H1 (cell line): ENCODE data around the gene CACNA1F. TPM values are rescaled to one million over a fixed set of nuclear protein-coding genes. Genes with fewer than 3 reads are reported as not detected.

Source experiments
- CTBP2 ChIP-seq: IDR thresholded peaks from 2 replicates; pipeline ENCODE4 v1.7.0; 2011; ENCODE audit warnings: borderline replicate concordance, mild to moderate bottlenecking, moderate library complexity, mixed read lengths, low read length; ENCODE audit not compliant: insufficient read depth, insufficient read length
- FOSL1 ChIP-seq: IDR thresholded peaks from 2 replicates; pipeline ENCODE4 v1.6.1; 2011; ENCODE audit warnings: mild to moderate bottlenecking, low read depth, low read length, moderate library complexity; ENCODE audit not compliant: insufficient read depth
- POLR2A ChIP-seq, 2 experiments: IDR thresholded peaks; 1 replicate in 1 of 2; 2 replicates in 1 of 2; pipeline ENCODE4 v1.6.1; 2011; ENCODE audit warnings: low read depth in 2 of 2, low read length in 2 of 2, mild to moderate bottlenecking in 2 of 2; ENCODE audit errors: control extremely low read depth in 1 of 2
- RNF2 ChIP-seq: fragments of 200-900, 300-1000 bp; sonication (generic); IDR thresholded peaks from 2 replicates; pipeline ENCODE4 v1.7.1; 2016; ENCODE audit warnings: borderline replicate concordance, low read depth, mild to moderate bottlenecking, antibody characterized with exemption, low read length; ENCODE audit not compliant: poor library complexity, severe bottlenecking; ENCODE audit errors: missing control alignments
- SIN3A ChIP-seq, 2 experiments: IDR thresholded peaks in 1 of 2; conservative IDR thresholded peaks in 1 of 2; 2 replicates each; pipeline ENCODE4 v1.6.1; 2011 to 2012; ENCODE audit warnings: low read length in 2 of 2, improper control_type of control experiment in 1 of 2, low read depth in 1 of 2, mild to moderate bottlenecking in 1 of 2
- TEAD4 ChIP-seq: IDR thresholded peaks from 2 replicates; pipeline ENCODE4 v1.6.1; 2012; ENCODE audit warnings: low read depth, low read length, inconsistent platforms, mixed read lengths
- polyA plus RNA-seq, 7 experiments: library from polyadenylated mRNA; depleted of rRNA in 3 of 7; stranded (reverse) in 5 of 7; unstranded in 2 of 7; fragments of >200 nt in 5 of 7; fragments of 200-250 nt in 2 of 7; gene quantifications; 1 replicate in 5 of 7; 2 replicates in 1 of 7; 4 replicates in 1 of 7; pipeline versions ENCODE4 v1.2.1 to v1.2.3, GENCODE V29; 2011 to 2013; ENCODE audit warnings: missing spikeins in 2 of 7, mixed read lengths in 2 of 7
- total RNA-seq: library from RNA; stranded (reverse); fragmentation: NEBNext Ultra II Directional; extraction: Animal tissue kit (Norgen Biotek cat#: 25700); gene quantifications from 2 replicates; pipeline ENCODE4 v1.2.1, GENCODE V29; 2021

CACNA1F gene
- total and polyA plus RNA-seq, 2 of the 8 experiments (the other 6 are each of a cell fraction or from before 2014, with no cell fraction given) = 0.59 to 0.84 TPM

GRCh38 chrX:49233176-49233575, at the start of gene CACNA1F (continued):
- TF ChIP-seq FOSL1 (no peak), TEAD4 (no peak), CTBP2 (no peak), SIN3A (conservative IDR thresholded peaks at IDR 0.05 in 1 of 2, IDR thresholded peaks at IDR 0.05 in 1 of 2; ENCODE audit: low read depth in 1 of 2, low read length in 2 of 2) (no peak), POLR2A (IDR thresholded peaks at IDR 0.05; ENCODE audit: control extremely low read depth in 1 of 2, low read depth in 2 of 2, low read length in 2 of 2) (no peak), RNF2 (no peak)
- TF ChIP-seq, all 59 proteins: peak for 0
